Esophagus (tissue), 2 donors: ENCODE data around the gene SCN5A. TPM values are rescaled to one million over a fixed set of nuclear protein-coding genes. Genes with fewer than 3 reads are reported as not detected.
A peak's percentile ranks its signal among the peaks of the same experiment; 100 is the strongest.

Source experiments
- H3K27ac ChIP-seq, 2 donors: one replicate each; pipeline ENCODE4 v1.5.1; 2013; ENCODE audit warnings: low read depth in 2 of 2, mild to moderate bottlenecking in 2 of 2, inconsistent platforms in 1 of 2, low read length in 1 of 2, moderate library complexity in 1 of 2
- H3K27me3 ChIP-seq, 2 donors: one replicate each; pipeline ENCODE4 v1.6.1; 2013; ENCODE audit warnings: low read length in 2 of 2, control low read depth in 1 of 2, mild to moderate bottlenecking in 1 of 2; ENCODE audit not compliant: insufficient read depth in 2 of 2, control insufficient read depth in 1 of 2
- H3K36me3 ChIP-seq, 2 donors: one replicate each; pipeline ENCODE4 v1.6.1; 2013; ENCODE audit warnings: low read length in 1 of 2; ENCODE audit not compliant: control insufficient read depth in 2 of 2, insufficient read depth in 2 of 2
- H3K4me1 ChIP-seq, 2 donors: one replicate each; pipeline ENCODE4 v1.6.1; 2013; ENCODE audit warnings: low read length in 1 of 2; ENCODE audit not compliant: control insufficient read depth in 2 of 2, insufficient read depth in 2 of 2
- H3K4me3 ChIP-seq, 2 donors: one replicate each; pipeline ENCODE4 v1.5.1; 2013; ENCODE audit warnings: low read length in 2 of 2, mild to moderate bottlenecking in 2 of 2, low read depth in 1 of 2, moderate library complexity in 1 of 2
- H3K9me3 ChIP-seq, 2 donors: one replicate each; pipeline ENCODE4 v1.6.1; 2013; ENCODE audit warnings: mild to moderate bottlenecking in 2 of 2, low read depth in 1 of 2, low read length in 1 of 2, moderate library complexity in 1 of 2; ENCODE audit not compliant: control insufficient read depth in 2 of 2, insufficient read depth in 1 of 2
- WGBS, 2 donors: extraction: QIAGEN DNeasy Blood & Tissue Kit; methylation state at CpG; one replicate each; pipeline ENCODE4 v1.1.7; 2013; 5-methylcytosine and 5-hydroxymethylcytosine counted together
- polyA plus RNA-seq, 2 donors: library from polyadenylated mRNA; stranded (reverse); fragments of 200-250 nt; gene quantifications; one replicate each; pipeline ENCODE4 v1.2.3, GENCODE V29; 2013
- donor health status: healthy with polysubstance abuse.
- donor health status: Bipolar disorder and iron deficiency.

Gene SCN5A
- polyA plus RNA-seq, 2 donors: 0.02 to 0.05 TPM

GRCh38 chr3:38648659-38649499 lies 608 bp downstream of the SCN5A start:
- no peak overlapping the region for H3K27ac ChIP-seq
- H3K27me3 ChIP-seq: peaks cover 0 to 14% of the 10 kb centered on the region in 2 donors

GRCh38 chr3:38648024-38648658 lies 1.3 kb downstream of the SCN5A start:
- WGBS, 2 donors: 94 to 95% methylated on average over 7 of the region's 7 CpGs
- H3K4me3 ChIP-seq: no peak overlapping the region
- H3K27ac ChIP-seq: no peak overlapping the region
- H3K4me1 ChIP-seq: peaks cover 5 to 12% of the 10 kb centered on the region in 2 donors
- no peaks in the 10 kb centered on the region for H3K9me3 ChIP-seq
- H3K36me3 ChIP-seq: no peaks in the 10 kb centered on the region
- H3K27me3 ChIP-seq: peaks cover 0 to 14% of the 10 kb centered on the region in 2 donors

More at GRCh38 chr3:38648659-38649499, 608 bp downstream of the SCN5A start:
- WGBS, 2 donors: 8 to 13% methylated on average over 41 to 56 of the region's 56 CpGs
- no peaks in the 10 kb centered on the region for H3K9me3 ChIP-seq
- peak overlapping the region; percentile 33 to 45 for H3K4me3 ChIP-seq
- H3K4me1 ChIP-seq: peaks cover 5 to 12% of the 10 kb centered on the region in 2 donors
- no peaks in the 10 kb centered on the region for H3K36me3 ChIP-seq

- peaks cover 5 to 12% of the 10 kb centered on the region in 2 donors for H3K4me1 ChIP-seq
- no peaks in the 10 kb centered on the region for H3K36me3 ChIP-seq
- WGBS, 2 donors: 92 to 93% methylated on average over 7 of the region's 7 CpGs
- H3K27ac ChIP-seq: no peak overlapping the region
- no peaks in the 10 kb centered on the region for H3K9me3 ChIP-seq
- peaks cover 0 to 14% of the 10 kb centered on the region in 2 donors for H3K27me3 ChIP-seq
- no peak overlapping the region for H3K4me3 ChIP-seq
Observed at GRCh38 chr3:38647217-38647970, 2.1 kb downstream of the SCN5A start.

GRCh38 chr3:38646630-38647029 lies 2.9 kb downstream of the SCN5A start:
- H3K9me3 ChIP-seq: no peaks in the 10 kb centered on the region
- H3K27ac ChIP-seq: no peak overlapping the region
- H3K4me1 ChIP-seq: peaks cover 5 to 12% of the 10 kb centered on the region in 2 donors
- no peaks in the 10 kb centered on the region for H3K36me3 ChIP-seq
- H3K27me3 ChIP-seq: peaks cover 0 to 14% of the 10 kb centered on the region in 2 donors
- 64 to 72% methylated on average over 3 of the region's 3 CpGs for WGBS, 2 donors
- no peak overlapping the region for H3K4me3 ChIP-seq

- 87 to 91% methylated on average over 4 of the region's 4 CpGs for WGBS, 2 donors
- Histone ChIP-seq H3K27ac (no peak overlapping the region), H3K4me1 (peaks cover 5 to 12% of the 10 kb centered on the region in 2 donors), H3K9me3 (no peaks in the 10 kb centered on the region), H3K4me3 (no peak overlapping the region), H3K27me3 (peaks cover 0 to 14% of the 10 kb centered on the region in 2 donors), H3K36me3 (no peaks in the 10 kb centered on the region)
Observed at GRCh38 chr3:38646062-38646461, 3.4 kb downstream of the SCN5A start.

- Histone ChIP-seq H3K27ac (no peak overlapping the region), H3K36me3 (no peaks in the 10 kb centered on the region), H3K9me3 (no peaks in the 10 kb centered on the region), H3K4me3 (no peak overlapping the region), H3K27me3 (peaks cover 0 to 14% of the 10 kb centered on the region in 2 donors), H3K4me1 (peaks cover 5 to 12% of the 10 kb centered on the region in 2 donors)
- 78 to 83% methylated on average over 8 of the region's 8 CpGs for WGBS, 2 donors
Observed at GRCh38 chr3:38645601-38646000, 3.9 kb downstream of the SCN5A start.

- Histone ChIP-seq H3K9me3 (no peaks in the 10 kb centered on the region), H3K4me3 (no peak overlapping the region), H3K36me3 (no peaks in the 10 kb centered on the region), H3K27ac (no peak overlapping the region), H3K4me1 (peaks cover 5 to 9% of the 10 kb centered on the region in 2 donors), H3K27me3 (peaks cover 0 to 14% of the 10 kb centered on the region in 2 donors)
- WGBS, 2 donors: 75 to 83% methylated on average over 4 of the region's 4 CpGs
Observed at GRCh38 chr3:38645076-38645475, 4.4 kb downstream of the SCN5A start.

GRCh38 chr3:38644662-38645053 lies 4.8 kb downstream of the SCN5A start:
- H3K27me3 ChIP-seq: peaks cover 0 to 10% of the 10 kb centered on the region in 2 donors
- no peaks in the 10 kb centered on the region for H3K9me3 ChIP-seq
- peaks cover 5 to 6% of the 10 kb centered on the region in 2 donors for H3K4me1 ChIP-seq
- no peak overlapping the region for H3K4me3 ChIP-seq
- no peak overlapping the region for H3K27ac ChIP-seq
- 77 to 81% methylated on average over 7 of the region's 7 CpGs for WGBS, 2 donors
- no peaks in the 10 kb centered on the region for H3K36me3 ChIP-seq

- Histone ChIP-seq H3K4me3 (no peak overlapping the region), H3K27ac (no peak overlapping the region), H3K36me3 (no peaks in the 10 kb centered on the region), H3K9me3 (no peaks in the 10 kb centered on the region), H3K4me1 (peaks cover 2 to 5% of the 10 kb centered on the region in 2 donors), H3K27me3 (peaks cover 0 to 8% of the 10 kb centered on the region in 2 donors)
- WGBS, 2 donors: 85 to 89% methylated on average over 7 of the region's 7 CpGs
Observed at GRCh38 chr3:38644016-38644661, 5.3 kb downstream of the SCN5A start.
